ENCODE data around the gene DNAJB1.

DNAJB1 gene

GRCh38 chr19:14471436-14472187 lies 46.6 kb downstream of the DNAJB1 start:
- DNase-seq, result no peak

GRCh38 chr19:14470031-14470876 lies 47.9 kb downstream of the DNAJB1 start:
- no peak for DNase-seq

DNA sequence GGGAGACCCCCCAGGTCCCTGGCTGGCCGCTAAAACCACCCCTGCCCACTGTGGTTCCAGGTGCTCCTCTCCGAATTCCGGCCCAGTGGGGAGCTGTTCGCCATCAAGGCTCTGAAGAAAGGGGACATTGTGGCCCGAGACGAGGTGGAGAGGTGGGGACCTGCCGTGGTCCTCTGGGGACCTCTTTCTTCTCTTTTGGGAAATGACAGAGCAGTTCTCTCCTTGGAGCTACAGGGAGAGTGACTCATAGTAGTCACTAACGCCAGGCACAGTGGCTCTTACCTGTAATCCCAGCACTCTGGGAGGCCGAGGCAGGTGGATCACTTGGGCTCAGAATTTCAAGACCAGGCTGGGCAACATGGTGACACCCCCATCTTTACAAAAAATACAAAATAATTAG lies 50.4 kb downstream of the DNAJB1 start:
- DNase-seq, result no peak

DNA sequence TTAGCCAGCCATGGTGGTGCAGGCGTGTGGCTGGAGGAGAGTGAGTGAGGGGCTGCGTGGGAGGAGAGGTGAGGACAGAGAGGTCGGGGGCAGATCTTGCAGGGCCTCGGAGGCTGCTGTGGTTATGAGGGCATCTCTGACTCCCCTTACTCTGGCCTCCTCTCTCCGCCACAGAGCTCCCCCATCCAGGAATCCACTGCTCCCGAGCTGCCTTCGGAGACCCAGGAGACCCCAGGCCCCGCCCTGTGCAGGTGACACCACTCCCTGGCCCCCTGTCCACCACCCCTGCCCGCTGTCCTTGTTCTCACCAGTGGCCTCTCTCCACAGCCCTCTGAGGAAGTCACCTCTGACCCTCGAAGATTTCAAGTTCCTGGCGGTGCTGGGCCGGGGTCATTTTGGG lies 50.8 kb downstream of the DNAJB1 start:
- DNase-seq, result no peak

Measured in NCI-H1436 (cell line).